Measurements from ENCODE around the gene CD3G. TPM values are rescaled to one million over a fixed set of nuclear protein-coding genes. Genes with fewer than 3 reads are reported as not detected.

CD3G gene
- total RNA-seq (2022; extraction: Qiagen RNA extraction): not detected in 5 replicates

DNA sequence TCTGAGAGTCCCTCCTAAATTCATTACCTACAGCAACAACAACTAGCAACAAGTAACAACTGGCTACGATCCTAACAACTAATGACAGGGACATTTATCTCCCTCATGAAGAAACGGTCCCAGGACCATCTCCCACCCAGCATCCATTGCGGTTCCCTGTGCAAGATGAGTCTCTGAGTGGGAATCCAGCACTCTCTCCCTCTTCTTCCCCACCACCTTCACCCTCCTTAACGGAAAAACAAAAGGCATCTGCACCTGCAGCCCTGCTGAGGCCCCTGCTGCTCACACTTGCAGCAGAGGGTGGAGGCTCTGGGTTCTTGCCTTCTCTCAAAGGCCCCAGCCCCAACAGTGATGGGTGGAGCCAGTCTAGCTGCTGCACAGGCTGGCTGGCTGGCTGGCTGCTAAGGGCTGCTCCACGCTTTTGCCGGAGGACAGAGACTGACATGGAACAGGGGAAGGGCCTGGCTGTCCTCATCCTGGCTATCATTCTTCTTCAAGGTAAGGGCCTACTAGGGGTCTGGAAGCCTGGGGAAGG, at the start of gene CD3G:
Gene CD3G (plus strand): TSS at position 364 of the 535 bp plus-strand sequence. CDS start 80 bp downstream, at position 444.

DNA sequence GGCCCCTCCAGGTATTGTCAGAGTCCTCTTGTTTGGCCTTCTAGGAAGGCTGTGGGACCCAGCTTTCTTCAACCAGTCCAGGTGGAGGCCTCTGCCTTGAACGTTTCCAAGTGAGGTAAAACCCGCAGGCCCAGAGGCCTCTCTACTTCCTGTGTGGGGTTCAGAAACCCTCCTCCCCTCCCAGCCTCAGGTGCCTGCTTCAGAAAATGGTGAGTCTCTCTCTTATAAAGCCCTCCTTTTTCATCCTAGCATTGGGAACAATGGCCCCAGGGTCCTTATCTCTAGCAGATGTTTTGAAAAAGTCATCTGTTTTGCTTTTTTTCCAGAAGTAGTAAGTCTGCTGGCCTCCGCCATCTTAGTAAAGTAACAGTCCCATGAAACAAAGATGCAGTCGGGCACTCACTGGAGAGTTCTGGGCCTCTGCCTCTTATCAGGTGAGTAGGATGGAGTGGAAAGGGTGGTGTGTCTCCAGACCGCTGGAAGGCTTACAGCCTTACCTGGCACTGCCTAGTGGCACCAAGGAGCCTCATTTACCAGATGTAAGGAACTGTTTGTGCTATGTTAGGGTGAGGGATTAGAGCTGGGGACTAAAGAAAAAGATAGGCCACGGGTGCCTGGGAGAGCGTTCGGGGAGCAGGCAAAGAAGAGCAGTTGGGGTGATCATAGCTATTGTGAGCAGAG, 39.4 kb upstream of the CD3G start, which contains the start of gene CD3E:
Gene CD3E (plus strand): TSS at position 163 of the 681 bp plus-strand sequence. CDS start 223 bp downstream, at position 386.

DNA sequence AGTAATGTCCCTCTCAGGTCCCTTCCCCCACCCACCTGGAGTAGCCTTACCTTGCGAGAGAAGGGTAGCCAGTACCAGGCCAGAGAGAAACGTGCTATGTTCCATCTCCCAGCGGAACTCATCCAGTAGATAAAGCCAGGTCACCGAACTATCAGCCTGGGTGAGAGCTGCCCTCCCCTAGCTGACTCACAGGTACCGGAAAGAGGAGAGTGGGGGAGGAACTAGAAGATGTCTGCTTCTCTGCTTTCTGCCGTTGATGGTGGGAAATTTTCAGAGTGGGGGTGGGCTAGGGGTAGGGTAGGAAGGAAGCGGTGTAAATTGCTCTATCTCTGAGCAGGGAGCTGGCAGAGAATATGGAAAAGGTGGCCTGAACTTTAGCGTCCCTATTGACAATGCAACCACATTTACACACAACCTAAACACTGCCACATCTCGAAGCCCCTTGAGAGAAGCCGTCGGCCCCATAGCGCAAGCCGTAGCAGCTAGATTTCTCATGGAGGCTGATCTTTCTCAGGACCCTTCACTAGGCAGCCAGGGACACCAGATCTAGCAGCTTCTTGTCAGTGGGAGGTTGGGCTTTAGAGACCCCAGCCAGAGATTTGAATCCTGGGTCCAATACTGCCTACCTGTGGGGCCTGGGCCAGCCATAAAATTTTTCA, 1.5 kb upstream of the CD3G start, which contains the start of gene CD3D:
Gene CD3D (minus strand): TSS at position 203 of the 659 bp plus-strand sequence. CDS start 98 bp downstream, at position 105.

DNA sequence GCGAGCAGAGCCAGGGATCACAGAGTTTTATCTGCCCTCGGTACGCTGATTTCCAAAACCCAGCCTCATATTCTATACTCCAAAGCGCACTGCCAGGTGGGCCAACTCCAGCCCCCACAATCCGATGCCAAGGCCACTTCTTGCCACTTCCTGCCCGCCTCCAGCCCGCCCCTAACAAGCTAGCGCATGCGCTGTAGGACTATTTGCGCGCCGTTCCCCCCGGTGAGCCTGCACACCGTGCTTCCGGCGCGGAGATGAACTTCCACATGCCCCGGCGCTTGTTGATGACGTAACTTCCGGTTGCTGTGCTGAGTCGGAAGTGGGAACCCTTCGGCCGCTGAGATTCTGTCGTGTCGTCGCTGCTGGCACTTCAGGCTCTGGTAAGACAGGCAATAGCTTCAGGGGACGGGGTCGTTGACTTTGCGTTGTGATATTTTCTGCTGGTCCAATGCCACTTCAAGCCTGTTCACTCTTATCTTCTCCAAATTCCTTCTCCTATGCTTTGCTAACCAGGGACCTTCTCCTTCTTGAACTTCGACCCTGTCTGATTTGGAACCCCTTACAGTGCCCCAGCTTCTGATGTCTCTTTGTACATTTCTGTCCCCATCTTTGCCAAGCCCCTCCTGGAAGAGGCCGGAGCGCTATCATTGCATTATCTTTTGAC, 15.3 kb downstream of the CD3G start, which contains the start of gene UBE4A:
Gene UBE4A (plus strand): TSS at position 306 of the 664 bp plus-strand sequence. CDS start 5,481 bp downstream, outside the sequence.

DNA sequence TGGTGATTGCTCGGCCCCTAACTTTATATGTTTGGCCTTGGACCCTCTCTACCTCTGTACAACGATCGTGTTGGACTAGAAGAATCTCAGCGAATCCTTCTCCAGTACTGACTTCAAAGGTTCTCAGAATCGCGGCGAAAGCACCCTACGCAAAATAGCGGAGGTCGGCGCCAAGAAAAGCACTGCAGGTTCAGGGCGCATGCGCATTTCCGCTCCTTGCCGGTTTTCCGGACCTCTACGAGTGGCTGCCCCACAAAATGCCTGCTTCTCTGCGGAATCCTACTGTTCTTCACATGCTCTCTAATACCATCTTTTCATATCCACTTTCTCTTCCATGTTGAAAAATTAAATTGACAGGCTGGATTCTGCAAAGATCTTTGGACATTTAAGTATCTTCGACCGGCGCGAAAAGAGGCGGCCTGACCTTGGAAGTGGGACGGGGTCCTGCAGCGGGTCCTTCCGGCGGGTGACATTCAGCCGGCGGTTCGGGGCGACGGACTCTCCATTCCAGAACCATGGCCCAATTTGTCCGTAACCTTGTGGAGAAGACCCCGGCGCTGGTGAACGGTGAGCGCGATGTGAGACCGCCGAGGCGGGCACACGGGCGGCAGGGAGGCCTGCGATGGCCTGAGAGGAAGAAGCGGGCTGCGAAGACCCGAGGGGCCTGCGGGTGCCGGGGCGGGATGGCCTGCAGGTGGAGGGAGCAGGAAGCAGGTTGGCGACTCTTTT, 57.2 kb downstream of the CD3G start, which contains the start of gene ATP5MG:
Gene ATP5MG (plus strand): TSS at position 456 of the 729 bp plus-strand sequence. CDS start 60 bp downstream, at position 516.

Other genes starting within 250 kb of the CD3G start
- gene SCN4B, start 191.5 kb upstream of the CD3G start, total RNA-seq (2022; extraction: Qiagen RNA extraction): 0.03 to 0.08 TPM (median 0.07 TPM) in 5 replicates
- gene SCN2B, start 167.7 kb upstream of the CD3G start, total RNA-seq (2022; extraction: Qiagen RNA extraction): not detected in 5 replicates
- gene JAML, start 119.3 kb upstream of the CD3G start, total RNA-seq (2022; extraction: Qiagen RNA extraction): not detected in 5 replicates
- gene MPZL3, start 92.0 kb upstream of the CD3G start, total RNA-seq (2022; extraction: Qiagen RNA extraction): 0.29 to 0.47 TPM (median 0.32 TPM) in 5 replicates
- gene MPZL2, start 80.0 kb upstream of the CD3G start, total RNA-seq (2022; extraction: Qiagen RNA extraction): 0.15 TPM in 1 of 5 replicates, not detected in the others
- gene CD3E, start 39.6 kb upstream of the CD3G start, total RNA-seq (2022; extraction: Qiagen RNA extraction): not detected in 5 replicates
- not detected in 5 replicates for gene CD3D, start 1.6 kb upstream of the CD3G start, total RNA-seq (2022; extraction: Qiagen RNA extraction)
- 8.8 to 11.4 TPM (median 9.7 TPM) in 5 replicates for gene UBE4A, start 15.3 kb downstream of the CD3G start, total RNA-seq (2022; extraction: Qiagen RNA extraction)
- gene ATP5MG, start 57.3 kb downstream of the CD3G start, total RNA-seq (2022; extraction: Qiagen RNA extraction): 163 to 210 TPM (median 186 TPM) in 5 replicates
- gene KMT2A, start 92.1 kb downstream of the CD3G start, total RNA-seq (2022; extraction: Qiagen RNA extraction): 11.4 to 15.1 TPM (median 13.5 TPM) in 5 replicates
- gene TTC36, start 183.1 kb downstream of the CD3G start, total RNA-seq (2022; extraction: Qiagen RNA extraction): not detected in 5 replicates
- 0.17 to 0.88 TPM (median 0.44 TPM) in 5 replicates for gene TMEM25, start 186.8 kb downstream of the CD3G start, total RNA-seq (2022; extraction: Qiagen RNA extraction)
- gene IFT46, start 221.6 kb downstream of the CD3G start, total RNA-seq (2022; extraction: Qiagen RNA extraction): 15.0 to 19.3 TPM (median 17.4 TPM) in 5 replicates
- gene ARCN1, start 228.1 kb downstream of the CD3G start, total RNA-seq (2022; extraction: Qiagen RNA extraction): 85.6 to 100.0 TPM (median 87.1 TPM) in 5 replicates

Data from A549 treated with CORT108297 at 1 μM for 4 hours (cell line).